ENCODE results near the gene RUSF1. TPM values are rescaled to one million over a fixed set of nuclear protein-coding genes. Genes with fewer than 3 reads are reported as not detected.
A peak's percentile ranks its signal among the peaks of the same experiment; 100 is the strongest.

Gene RUSF1
- total and polyA plus RNA-seq, 10 of the 15 experiments (the other 5 are each of a cell fraction or from before 2014, with no cell fraction given), result 0.20 to 46.3 (median 29.7) TPM

DNA sequence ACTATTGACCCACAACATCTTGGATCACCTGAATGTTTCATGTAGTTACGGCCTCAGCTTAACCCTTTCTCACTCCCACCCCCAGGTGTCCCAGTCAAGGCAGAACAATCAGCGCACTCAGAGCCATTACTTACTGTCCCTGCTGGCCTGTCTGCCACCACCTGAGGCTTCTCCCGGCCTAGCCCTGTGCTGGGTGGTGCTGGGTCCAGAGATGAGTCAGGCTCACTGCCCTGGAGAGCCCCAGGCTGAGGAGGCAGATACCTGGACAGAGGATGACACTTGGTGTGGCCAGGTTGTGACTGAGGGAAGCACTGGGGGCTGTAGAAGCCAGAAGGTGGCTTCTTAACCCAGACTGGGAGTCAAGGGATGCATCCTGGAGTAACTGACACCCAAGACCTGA lies 29.2 kb downstream of the RUSF1 start (continued):
- TF ChIP-seq REST (IDR thresholded peaks at IDR 0.05; ENCODE audit: low read depth, low read length), result no peak

GRCh38 chr16:31477220-31478216 lies 30.7 kb downstream of the RUSF1 start:
- BruUV-seq (replicated peaks), result no TSS peak
- Histone ChIP-seq H4K20me1 (ENCODE audit: control insufficient read depth, insufficient read depth) (no peaks in the 10 kb centered on the region), H3K27ac (ENCODE audit: control insufficient read depth, insufficient read depth) (no peak overlapping the region), H3K36me3 (ENCODE audit: control insufficient read depth in 2 of 2, insufficient read depth in 2 of 2, low read length in 1 of 2) (no peaks in the 10 kb centered on the region), H2AFZ (ENCODE audit: control insufficient read depth, low read depth, low read length) (peak overlapping the region; percentile 71; the same call in 1 of the 2 replicates), H3K27me3 (replicated peaks in 1 of 2; ENCODE audit: control insufficient read depth in 2 of 2, insufficient read depth in 2 of 2, low read length in 1 of 2) (peaks cover 0 to 11% of the 10 kb centered on the region in 2 experiments; a peak in 3 of 4 replicates), H3K9me3 (replicated peaks; ENCODE audit: control insufficient read depth, insufficient read depth, low read length) (no peaks in the 10 kb centered on the region), H3K4me3 (peak overlapping the region; percentile 47; the same call in 1 of the 2 replicates), H3K79me2 (ENCODE audit: control insufficient read depth, insufficient read depth, low read length) (no peaks in the 10 kb centered on the region), H3K4me2 (ENCODE audit: control insufficient read depth, insufficient read depth) (peak overlapping the region; percentile 77), H3K9ac (ENCODE audit: control insufficient read depth, insufficient read depth, low read length) (no peak overlapping the region), H3K4me1 (ENCODE audit: control insufficient read depth, insufficient read depth, low read length) (peaks cover 7% of the 10 kb centered on the region; the same call in 1 of the 2 replicates)
- SMC1A ChIA-PET (ENCODE audit: uncharacterized antibody, unreplicated experiment), result no interaction called here
- POLR2A ChIA-PET, result interaction anchor here (0.6 kb wide), 1 partner anchor 23 kb away, joined by 3 read pairs; no protein-coding TSS in a partner anchor
- CTCF ChIA-PET, result no interaction called here
- intact Hi-C loops (cut with micrococcal nuclease; ENCODE audit: unreplicated experiment), result no loop called here
- WGBS (ENCODE audit: insufficient coverage, insufficient replicate concordance, low lambda C conversion rate, missing lambda C conversion rate), result 28% methylated on average over 64 of the region's 67 CpGs
- in situ Hi-C loops (cut with MboI), result no loop called here
- ATAC-seq, result peak; percentile 64
- no peak for DNase-seq (ENCODE audit: low read depth, low spot score)
- FAIRE-seq, result no peak
- TF ChIP-seq, protein P1, sequence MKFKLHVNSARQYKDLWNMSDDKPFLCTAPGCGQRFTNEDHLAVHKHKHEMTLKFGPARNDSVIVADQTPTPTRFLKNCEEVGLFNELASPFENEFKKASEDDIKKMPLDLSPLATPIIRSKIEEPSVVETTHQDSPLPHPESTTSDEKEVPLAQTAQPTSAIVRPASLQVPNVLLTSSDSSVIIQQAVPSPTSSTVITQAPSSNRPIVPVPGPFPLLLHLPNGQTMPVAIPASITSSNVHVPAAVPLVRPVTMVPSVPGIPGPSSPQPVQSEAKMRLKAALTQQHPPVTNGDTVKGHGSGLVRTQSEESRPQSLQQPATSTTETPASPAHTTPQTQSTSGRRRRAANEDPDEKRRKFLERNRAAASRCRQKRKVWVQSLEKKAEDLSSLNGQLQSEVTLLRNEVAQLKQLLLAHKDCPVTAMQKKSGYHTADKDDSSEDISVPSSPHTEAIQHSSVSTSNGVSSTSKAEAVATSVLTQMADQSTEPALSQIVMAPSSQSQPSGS (IDR thresholded peaks at IDR 0.05; ENCODE audit: low read length), result no peak
- TF ChIP-seq YY1 (IDR thresholded peaks at IDR 0.05; ENCODE audit: low read depth, low read length) (no peak), BHLHE40 (IDR thresholded peaks at IDR 0.05; ENCODE audit: borderline replicate concordance in 1 of 2, low read depth in 2 of 2, low read length in 1 of 2) (peak in 1 of 2 experiments; percentile 18; a peak in 1 of 4 replicates), BACH1 (IDR thresholded peaks at IDR 0.05; ENCODE audit: borderline replicate concordance) (0 out of 2 replicates have a peak, but pooled peaks have one; percentile 23), EZH2 (IDR thresholded peaks at IDR 0.05; ENCODE audit: borderline replicate concordance, control insufficient read depth, low read depth, low read length) (no peak)
- TF ChIP-seq, protein P2, sequence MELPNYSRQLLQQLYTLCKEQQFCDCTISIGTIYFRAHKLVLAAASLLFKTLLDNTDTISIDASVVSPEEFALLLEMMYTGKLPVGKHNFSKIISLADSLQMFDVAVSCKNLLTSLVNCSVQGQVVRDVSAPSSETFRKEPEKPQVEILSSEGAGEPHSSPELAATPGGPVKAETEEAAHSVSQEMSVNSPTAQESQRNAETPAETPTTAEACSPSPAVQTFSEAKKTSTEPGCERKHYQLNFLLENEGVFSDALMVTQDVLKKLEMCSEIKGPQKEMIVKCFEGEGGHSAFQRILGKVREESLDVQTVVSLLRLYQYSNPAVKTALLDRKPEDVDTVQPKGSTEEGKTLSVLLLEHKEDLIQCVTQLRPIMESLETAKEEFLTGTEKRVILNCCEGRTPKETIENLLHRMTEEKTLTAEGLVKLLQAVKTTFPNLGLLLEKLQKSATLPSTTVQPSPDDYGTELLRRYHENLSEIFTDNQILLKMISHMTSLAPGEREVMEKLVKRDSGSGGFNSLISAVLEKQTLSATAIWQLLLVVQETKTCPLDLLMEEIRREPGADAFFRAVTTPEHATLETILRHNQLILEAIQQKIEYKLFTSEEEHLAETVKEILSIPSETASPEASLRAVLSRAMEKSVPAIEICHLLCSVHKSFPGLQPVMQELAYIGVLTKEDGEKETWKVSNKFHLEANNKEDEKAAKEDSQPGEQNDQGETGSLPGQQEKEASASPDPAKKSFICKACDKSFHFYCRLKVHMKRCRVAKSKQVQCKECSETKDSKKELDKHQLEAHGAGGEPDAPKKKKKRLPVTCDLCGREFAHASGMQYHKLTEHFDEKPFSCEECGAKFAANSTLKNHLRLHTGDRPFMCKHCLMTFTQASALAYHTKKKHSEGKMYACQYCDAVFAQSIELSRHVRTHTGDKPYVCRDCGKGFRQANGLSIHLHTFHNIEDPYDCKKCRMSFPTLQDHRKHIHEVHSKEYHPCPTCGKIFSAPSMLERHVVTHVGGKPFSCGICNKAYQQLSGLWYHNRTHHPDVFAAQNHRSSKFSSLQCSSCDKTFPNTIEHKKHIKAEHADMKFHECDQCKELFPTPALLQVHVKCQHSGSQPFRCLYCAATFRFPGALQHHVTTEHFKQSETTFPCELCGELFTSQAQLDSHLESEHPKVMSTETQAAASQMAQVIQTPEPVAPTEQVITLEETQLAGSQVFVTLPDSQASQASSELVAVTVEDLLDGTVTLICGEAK (IDR thresholded peaks at IDR 0.05; ENCODE audit: borderline replicate concordance), result no peak
- RAD21 ChIA-PET (ENCODE audit: unreplicated experiment), result no interaction called here

Data from GM12878 (cell line).